ENCODE measurements around the gene RIC1. TPM values are rescaled to one million over a fixed set of nuclear protein-coding genes. Genes with fewer than 3 reads are reported as not detected.

Gene RIC1
- polyA plus RNA-seq, 3 donors = 13.4 to 36.4 (median 16.3) TPM

- Histone ChIP-seq H3K36me3 (replicated peaks in 1 of 2; ENCODE audit: control insufficient read depth in 1 of 2, insufficient read depth in 2 of 2, low read length in 2 of 2) (peaks cover 11 to 54% of the 10 kb centered on the region in 2 donors), H3K27ac (ENCODE audit: low read depth in 1 of 2, low read length in 2 of 2) (no peak overlapping the region), H3K9me3 (replicated peaks in 1 of 2; ENCODE audit: control insufficient read depth in 1 of 2, insufficient read depth in 1 of 2, low read length in 2 of 2) (peaks cover 0 to 7% of the 10 kb centered on the region in 2 donors), H3K79me2 (ENCODE audit: insufficient read depth, low read length) (peaks cover 6% of the 10 kb centered on the region), H2AFZ (ENCODE audit: insufficient read depth, low read depth, low read length, poor library complexity, severe bottlenecking) (no peak overlapping the region), H3K9ac (ENCODE audit: insufficient read depth, low read length, poor library complexity, severe bottlenecking) (no peak overlapping the region), H3K4me1 (ENCODE audit: control insufficient read depth in 1 of 2, insufficient read depth in 2 of 2, low read length in 2 of 2) (no peaks in the 10 kb centered on the region), H3K4me3 (replicated peaks in 1 of 3; ENCODE audit: low read depth in 2 of 3, low read length in 3 of 3) (no peak overlapping the region), H3K4me2 (replicated peaks; ENCODE audit: extremely low read depth, low read length, poor library complexity, severe bottlenecking) (no peak overlapping the region), H4K20me1 (ENCODE audit: insufficient read depth, low read length) (peaks cover 79% of the 10 kb centered on the region), H3K27me3 (ENCODE audit: control insufficient read depth in 2 of 2, insufficient read depth in 2 of 2, low read length in 2 of 2) (no peaks in the 10 kb centered on the region)
- Mint-ChIP-seq H3K4me3 (no peak overlapping the region), H3K27me3 (ENCODE audit: low read depth in 3 of 3) (no peaks in the 10 kb centered on the region), H3K27ac (no peak overlapping the region), H3K4me1 (no peaks in the 10 kb centered on the region), H3K36me3 (peaks cover 53 to 59% of the 10 kb centered on the region in 2 donors), H3K9me3 (peaks cover 6 to 17% (median 12%) of the 10 kb centered on the region in 7 donors)
- WGBS (ENCODE audit: insufficient coverage) = no CpG with 5 or more reads among the region's 1 CpG
- no peak for DNase-seq
- TF ChIP-seq, protein P1, sequence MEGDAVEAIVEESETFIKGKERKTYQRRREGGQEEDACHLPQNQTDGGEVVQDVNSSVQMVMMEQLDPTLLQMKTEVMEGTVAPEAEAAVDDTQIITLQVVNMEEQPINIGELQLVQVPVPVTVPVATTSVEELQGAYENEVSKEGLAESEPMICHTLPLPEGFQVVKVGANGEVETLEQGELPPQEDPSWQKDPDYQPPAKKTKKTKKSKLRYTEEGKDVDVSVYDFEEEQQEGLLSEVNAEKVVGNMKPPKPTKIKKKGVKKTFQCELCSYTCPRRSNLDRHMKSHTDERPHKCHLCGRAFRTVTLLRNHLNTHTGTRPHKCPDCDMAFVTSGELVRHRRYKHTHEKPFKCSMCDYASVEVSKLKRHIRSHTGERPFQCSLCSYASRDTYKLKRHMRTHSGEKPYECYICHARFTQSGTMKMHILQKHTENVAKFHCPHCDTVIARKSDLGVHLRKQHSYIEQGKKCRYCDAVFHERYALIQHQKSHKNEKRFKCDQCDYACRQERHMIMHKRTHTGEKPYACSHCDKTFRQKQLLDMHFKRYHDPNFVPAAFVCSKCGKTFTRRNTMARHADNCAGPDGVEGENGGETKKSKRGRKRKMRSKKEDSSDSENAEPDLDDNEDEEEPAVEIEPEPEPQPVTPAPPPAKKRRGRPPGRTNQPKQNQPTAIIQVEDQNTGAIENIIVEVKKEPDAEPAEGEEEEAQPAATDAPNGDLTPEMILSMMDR (IDR thresholded peaks at IDR 0.05) = no peak
- intact Hi-C loops (cut with micrococcal nuclease) = no loop called here
Measured at GRCh38 chr9:5698004-5698403, 69.1 kb downstream of the RIC1 start.

DNA sequence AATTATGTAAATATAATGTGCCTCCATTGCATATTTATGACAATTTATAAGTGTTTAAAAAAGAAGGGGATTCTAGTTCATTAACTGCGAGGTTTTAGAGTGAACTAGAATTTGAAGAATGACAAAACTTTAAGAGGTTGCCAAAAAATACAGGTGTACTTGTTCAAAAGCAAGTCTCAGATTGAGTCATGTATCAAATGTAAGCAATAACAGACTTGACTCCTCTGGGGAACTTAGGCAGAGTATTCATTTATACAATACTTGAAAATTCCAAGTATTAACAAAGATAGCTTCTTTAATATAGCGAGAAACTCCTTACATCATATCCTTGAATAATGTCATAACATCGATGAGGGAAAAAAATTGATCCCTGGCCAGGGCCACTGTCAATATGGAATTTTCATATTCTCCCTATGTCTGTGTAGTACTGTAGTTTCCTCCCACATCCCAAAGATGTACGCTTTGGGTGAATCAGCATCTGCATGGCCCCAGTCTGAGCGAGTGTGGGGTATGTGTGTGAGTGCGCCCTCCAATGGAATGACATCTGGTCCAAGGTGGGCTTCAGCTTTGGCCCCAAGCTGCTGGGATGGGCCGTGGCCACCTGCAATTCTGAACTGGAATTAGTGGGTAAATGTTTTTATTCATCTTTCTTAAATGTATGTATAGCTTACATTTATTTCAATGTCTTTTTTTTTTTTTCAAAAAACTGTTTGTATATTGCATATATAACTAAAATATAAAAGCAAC is 70.1 kb downstream of the RIC1 start:
- DNase-seq = no peak
- Mint-ChIP-seq H3K27me3 (ENCODE audit: low read depth in 3 of 3) (no peaks in the 10 kb centered on the region), H3K9me3 (peaks cover 6 to 17% (median 13%) of the 10 kb centered on the region in 7 donors), H3K4me3 (no peak overlapping the region), H3K27ac (no peak overlapping the region), H3K36me3 (peaks cover 50 to 51% of the 10 kb centered on the region in 2 donors), H3K4me1 (no peaks in the 10 kb centered on the region)
- H3K36me3 ChIP-seq (replicated peaks in 1 of 2; ENCODE audit: control insufficient read depth in 1 of 2, insufficient read depth in 2 of 2, low read length in 2 of 2) = peaks cover 11 to 60% of the 10 kb centered on the region in 2 donors
- intact Hi-C loops (cut with micrococcal nuclease) = no loop called here
- H3K27ac ChIP-seq (ENCODE audit: low read depth in 1 of 2, low read length in 2 of 2) = no peak overlapping the region
- H3K9ac ChIP-seq (ENCODE audit: insufficient read depth, low read length, poor library complexity, severe bottlenecking) = no peak overlapping the region
- peaks cover 78% of the 10 kb centered on the region for H4K20me1 ChIP-seq (ENCODE audit: insufficient read depth, low read length)
- no peak overlapping the region for H2AFZ ChIP-seq (ENCODE audit: insufficient read depth, low read depth, low read length, poor library complexity, severe bottlenecking)
- WGBS (ENCODE audit: insufficient coverage) = 100% methylated on average over 1 of the region's 7 CpGs
- TF ChIP-seq, protein P1 (IDR thresholded peaks at IDR 0.05) = no peak
- H3K9me3 ChIP-seq (replicated peaks in 1 of 2; ENCODE audit: control insufficient read depth in 1 of 2, insufficient read depth in 1 of 2, low read length in 2 of 2) = peaks cover 0 to 7% of the 10 kb centered on the region in 2 donors
- H3K79me2 ChIP-seq (ENCODE audit: insufficient read depth, low read length) = peaks cover 13% of the 10 kb centered on the region
- H3K4me1 ChIP-seq (ENCODE audit: control insufficient read depth in 1 of 2, insufficient read depth in 2 of 2, low read length in 2 of 2) = no peaks in the 10 kb centered on the region
- H3K27me3 ChIP-seq (ENCODE audit: control insufficient read depth in 2 of 2, insufficient read depth in 2 of 2, low read length in 2 of 2) = no peaks in the 10 kb centered on the region
- H3K4me2 ChIP-seq (replicated peaks; ENCODE audit: extremely low read depth, low read length, poor library complexity, severe bottlenecking) = no peak overlapping the region
- no peak overlapping the region for H3K4me3 ChIP-seq (replicated peaks in 1 of 3; ENCODE audit: low read depth in 2 of 3, low read length in 3 of 3)
